Neural progenitor cell (in vitro differentiated cells): Measurements from ENCODE around the gene GXYLT2.

Experiments used
- CTCF ChIP-seq: fragments of 200-600 bp; sonication (generic); IDR thresholded peaks from 2 replicates; pipeline ENCODE4 v1.5.1; 2017; ENCODE audit warnings: antibody characterized with exemption, mild to moderate bottlenecking
- EZH2 ChIP-seq: fragments of 200-600 bp; sonication (generic); IDR thresholded peaks from 2 replicates; pipeline ENCODE4 v1.6.1; 2017; ENCODE audit warnings: antibody characterized with exemption, mild to moderate bottlenecking, moderate library complexity

GRCh38 chr3:72941245-72941644 lies 53.4 kb downstream of the GXYLT2 start:
- TF ChIP-seq CTCF (no peak), EZH2 (no peak)
